CD4-positive, alpha-beta memory T cell (primary cell): ENCODE data around the gene FPR2. TPM values are rescaled to one million over a fixed set of nuclear protein-coding genes. Genes with fewer than 3 reads are reported as not detected.
"Not testable (repeated sequence)": the region's sequence is repeated elsewhere in the genome, so short reads cannot be mapped to it uniquely, and the experiment has no call there.

Source experiments
- CTCF ChIA-PET: fragments of 350-600 bp; sonication (Branson Sonifier 250); formaldehyde crosslinking; loops from one replicate; lab custom pipeline; 2021; ENCODE audit warnings: inconsistent platforms; ENCODE audit not compliant: partially characterized antibody; lab: Charles Lee
- POLR2A ChIA-PET: fragments of 350-600 bp; sonication (Branson Sonifier 250); formaldehyde crosslinking; loops from one replicate; lab custom pipeline; 2021; ENCODE audit not compliant: partially characterized antibody; lab: Charles Lee
- DNase-seq, 5 donors: peaks; one replicate each; pipeline versions ENCODE4 v3.0.0 to v3.0.0-alpha.2; 2020 to 2022; ENCODE audit warnings: mixed read lengths in 1 of 5
- H3K27ac ChIP-seq: one replicate; pipeline ENCODE4 v1.7.0; 2013; ENCODE audit warnings: low read depth, low read length
- H3K27me3 ChIP-seq: 2 replicates; pipeline ENCODE4 v1.7.0; 2013; ENCODE audit warnings: mild to moderate bottlenecking, low read length, moderate library complexity; ENCODE audit not compliant: insufficient read depth
- H3K36me3 ChIP-seq: 2 replicates; pipeline ENCODE4 v1.7.0; 2013; ENCODE audit warnings: mild to moderate bottlenecking, low read length, moderate library complexity; ENCODE audit not compliant: insufficient read depth
- H3K4me1 ChIP-seq: 2 replicates; pipeline ENCODE4 v1.7.0; 2013; ENCODE audit warnings: mild to moderate bottlenecking, low read length, moderate library complexity; ENCODE audit not compliant: insufficient read depth
- H3K4me3 ChIP-seq, 2 donors: one replicate each; pipeline ENCODE4 v1.7.0; 2013; ENCODE audit warnings: low read length in 2 of 2, mild to moderate bottlenecking in 1 of 2
- H3K9me3 ChIP-seq, 2 donors: one replicate each; pipeline ENCODE4 v1.7.0; 2013; ENCODE audit warnings: low read length in 2 of 2, control low read depth in 1 of 2; ENCODE audit not compliant: control insufficient read depth in 1 of 2
- H3K27ac Mint-ChIP-seq, 7 donors: one replicate each; pipeline ENCODE4 v1.8.0; 2020 to 2021; ENCODE audit warnings: mixed read lengths in 7 of 7, mild to moderate bottlenecking in 6 of 7, inconsistent platforms in 3 of 7, moderate library complexity in 3 of 7
- H3K27me3 Mint-ChIP-seq, 2 donors: one replicate each; pipeline ENCODE4 v1.8.0; 2020 to 2021; ENCODE audit warnings: mixed read lengths in 2 of 2
- H3K36me3 Mint-ChIP-seq, 2 donors: one replicate each; pipeline ENCODE4 v1.8.0; 2020 to 2021; ENCODE audit warnings: mixed read lengths in 2 of 2, inconsistent platforms in 1 of 2, mild to moderate bottlenecking in 1 of 2
- H3K4me1 Mint-ChIP-seq, 4 donors: one replicate each; pipeline ENCODE4 v1.8.0; 2020 to 2021; ENCODE audit warnings: mixed read lengths in 4 of 4, mild to moderate bottlenecking in 1 of 4
- H3K4me3 Mint-ChIP-seq, 8 donors: one replicate each; pipeline ENCODE4 v1.8.0; 2020 to 2021; ENCODE audit warnings: mixed read lengths in 8 of 8, mild to moderate bottlenecking in 7 of 8, moderate library complexity in 6 of 8, inconsistent platforms in 3 of 8
- H3K9me3 Mint-ChIP-seq, 8 donors: one replicate each; pipeline ENCODE4 v1.8.0; 2020 to 2021; ENCODE audit warnings: mixed read lengths in 8 of 8, mild to moderate bottlenecking in 5 of 8, inconsistent platforms in 3 of 8, moderate library complexity in 1 of 8
- intact Hi-C: fragments of 100-400 bp; cut with micrococcal nuclease; formaldehyde crosslinking; loops from one replicate; pipeline ENCODE4 v1.15.1; 2023
- polyA plus RNA-seq, 2 donors: library from polyadenylated mRNA; unstranded; fragments of 300-500 nt; fragmentation: Illumina TruSeq; gene quantifications; one replicate each; pipeline ENCODE4 v1.2.3, GENCODE V29; 2021
- total RNA-seq, 2 experiments: library from RNA; stranded (reverse); gene quantifications; one replicate each; pipeline ENCODE4 v1.2.3, GENCODE V29; 2021

The FPR2 gene
- total and polyA plus RNA-seq, 4 experiments from 2014 or later: not detected

DNA sequence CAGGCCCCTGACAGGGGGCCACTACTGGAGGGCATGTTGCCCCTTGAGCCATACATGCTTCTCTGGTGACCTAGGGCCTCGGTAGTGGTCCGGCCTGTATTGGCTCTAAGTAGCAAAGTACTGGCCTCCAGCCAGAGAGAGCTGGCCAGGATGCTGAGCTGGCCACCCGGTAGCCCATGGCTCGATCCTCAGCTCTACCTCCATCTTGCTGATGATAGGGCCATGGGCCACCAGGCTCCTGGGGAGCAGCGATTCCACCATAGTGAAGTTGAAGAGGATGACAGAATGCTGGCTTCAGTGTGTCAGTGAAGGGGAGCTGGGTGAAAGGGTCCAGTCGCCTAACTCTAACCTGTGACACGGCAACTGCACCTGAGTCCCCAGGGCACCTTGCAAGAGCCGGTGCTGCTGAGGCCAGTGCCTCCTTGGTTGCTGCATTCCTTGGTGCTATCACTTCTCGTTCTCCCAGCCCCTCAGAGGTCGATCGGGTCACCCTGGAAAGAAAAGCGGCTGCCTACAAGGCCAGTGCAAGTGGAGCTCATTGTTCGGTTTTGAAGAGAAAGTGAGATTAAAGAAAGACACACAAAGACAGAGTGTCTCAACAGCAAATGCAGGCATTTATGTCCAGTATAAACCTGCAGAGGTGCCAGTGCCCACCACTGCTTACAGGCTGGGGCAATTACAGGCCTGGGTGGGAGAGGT is 38.9 kb downstream of the FPR2 start:
- intact Hi-C loops: no loop called here
- H3K27me3 Mint-ChIP-seq: peaks cover 3 to 5% of the 10 kb centered on the region in 2 donors
- peaks cover 2 to 25% (median 17%) of the 10 kb centered on the region in 8 donors for H3K9me3 Mint-ChIP-seq
- Histone ChIP-seq H3K36me3 (no peaks in the 10 kb centered on the region), H3K27me3 (no peaks in the 10 kb centered on the region), H3K9me3 (no peaks in the 10 kb centered on the region), H3K4me3 (no peak overlapping the region), H3K27ac (no peak overlapping the region), H3K4me1 (no peaks in the 10 kb centered on the region)
- no peak for DNase-seq
- ChIA-PET CTCF (no interaction called here), POLR2A (no interaction called here)
- peaks cover 0 to 4% of the 10 kb centered on the region in 2 donors for H3K36me3 Mint-ChIP-seq
- H3K27ac Mint-ChIP-seq: peak overlapping the region in 1 of 7 donors; percentile 3
- H3K4me3 Mint-ChIP-seq: no peak overlapping the region
- H3K4me1 Mint-ChIP-seq: no peaks in the 10 kb centered on the region

DNA sequence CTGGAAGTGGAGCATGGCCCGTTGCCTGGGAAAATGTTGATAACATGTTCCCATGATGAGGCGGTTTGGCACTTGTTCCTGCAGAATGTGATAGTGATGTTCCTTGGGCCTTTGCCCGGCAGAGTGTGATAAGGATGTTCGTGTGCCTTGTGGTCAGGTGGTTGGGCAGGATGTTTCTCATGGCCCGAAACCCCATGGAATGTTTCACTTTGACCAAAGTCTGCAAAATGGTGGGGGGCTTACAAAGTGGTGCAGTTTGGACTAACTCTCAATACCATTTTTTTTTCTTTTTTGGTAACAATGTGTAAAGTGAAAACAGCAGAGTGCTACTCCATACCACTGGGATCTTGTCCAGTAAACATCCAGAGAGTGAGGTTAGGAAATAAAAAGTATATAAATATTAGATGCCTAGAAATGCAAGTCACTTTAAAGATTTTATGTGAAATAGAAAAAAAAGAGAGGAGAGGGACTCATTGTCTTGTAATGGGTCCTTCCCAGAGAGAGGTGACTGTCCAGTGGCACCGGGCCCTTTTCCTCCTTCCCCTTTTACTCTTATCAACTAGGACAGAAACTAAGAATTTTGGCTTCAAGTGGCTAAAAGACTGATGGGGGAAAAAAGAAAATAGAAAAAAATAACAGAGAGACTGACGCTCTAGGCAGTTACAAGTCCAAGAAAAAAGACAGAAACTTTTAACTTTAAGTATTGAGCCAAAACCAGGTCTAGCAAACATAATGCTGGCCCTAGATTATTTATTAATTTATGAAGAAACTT is 39.7 kb downstream of the FPR2 start:
- Mint-ChIP-seq H3K27me3 (peaks cover 2 to 5% of the 10 kb centered on the region in 2 donors), H3K4me3 (no peak overlapping the region), H3K36me3 (peaks cover 0 to 4% of the 10 kb centered on the region in 2 donors), H3K4me1 (no peaks in the 10 kb centered on the region), H3K27ac (peak overlapping the region in 1 of 7 donors; percentile 3), H3K9me3 (peaks cover 2 to 28% (median 18%) of the 10 kb centered on the region in 8 donors)
- no peaks in the 10 kb centered on the region for H3K9me3 ChIP-seq
- no peaks in the 10 kb centered on the region for H3K27me3 ChIP-seq
- DNase-seq: no peak
- H3K36me3 ChIP-seq: no peaks in the 10 kb centered on the region
- intact Hi-C loops: no loop called here
- no peaks in the 10 kb centered on the region for H3K4me1 ChIP-seq
- POLR2A ChIA-PET: no interaction called here
- H3K4me3 ChIP-seq: no peak overlapping the region
- no peak overlapping the region for H3K27ac ChIP-seq
- CTCF ChIA-PET: no interaction called here

DNA sequence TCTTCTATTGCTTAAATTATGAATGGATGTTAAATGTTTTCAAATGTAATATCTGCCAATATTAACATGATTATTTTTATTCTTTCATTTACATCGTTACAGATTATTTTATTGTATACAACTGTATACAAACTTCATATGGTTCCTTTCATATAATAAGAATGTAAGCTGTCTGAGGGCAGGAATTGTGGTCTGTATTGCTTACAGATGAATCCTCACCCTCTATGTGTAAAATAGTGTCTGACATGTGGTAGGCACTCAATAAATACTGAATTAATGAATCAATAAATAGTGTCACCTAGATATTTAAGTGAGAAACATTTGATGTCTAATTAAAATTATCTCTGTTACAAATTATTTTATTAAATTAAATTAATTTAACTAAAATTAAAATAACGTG is 41.8 kb downstream of the FPR2 start:
- Mint-ChIP-seq H3K4me3 (no peak overlapping the region), H3K9me3 (peaks cover 2 to 39% (median 15%) of the 10 kb centered on the region in 8 donors), H3K36me3 (peaks cover 0 to 4% of the 10 kb centered on the region in 2 donors), H3K27me3 (peaks cover 0 to 2% of the 10 kb centered on the region in 2 donors), H3K27ac (no peak overlapping the region), H3K4me1 (no peaks in the 10 kb centered on the region)
- Histone ChIP-seq H3K4me1 (no peaks in the 10 kb centered on the region), H3K4me3 (no peak overlapping the region), H3K27me3 (no peaks in the 10 kb centered on the region), H3K9me3 (no peaks in the 10 kb centered on the region), H3K27ac (no peak overlapping the region), H3K36me3 (no peaks in the 10 kb centered on the region)
- intact Hi-C loops: no loop called here
- no peak for DNase-seq
- ChIA-PET CTCF (no interaction called here), POLR2A (no interaction called here)

DNA sequence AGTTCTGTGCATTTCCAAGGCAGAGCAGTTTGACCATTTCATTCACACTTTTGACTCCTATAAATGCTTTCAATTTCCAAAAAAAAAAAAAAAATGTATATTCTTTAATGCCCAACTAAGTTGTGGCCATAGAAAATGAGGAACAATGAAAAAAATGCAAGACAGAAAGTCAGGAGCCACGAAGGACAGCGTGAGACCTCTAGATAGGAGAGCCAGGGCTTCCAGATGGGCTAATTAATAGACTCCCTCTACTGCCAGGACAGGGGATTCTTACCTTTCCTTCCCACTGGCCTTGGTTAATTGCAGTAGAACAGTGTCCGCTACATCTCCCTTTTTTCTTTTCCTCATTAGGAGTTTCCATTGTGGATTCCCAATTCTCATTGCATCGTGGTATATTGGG is 42.5 kb downstream of the FPR2 start:
- Mint-ChIP-seq H3K4me3 (no peak overlapping the region), H3K36me3 (peaks cover 0 to 4% of the 10 kb centered on the region in 2 donors), H3K9me3 (peaks cover 2 to 34% (median 15%) of the 10 kb centered on the region in 8 donors), H3K27me3 (peaks cover 0 to 2% of the 10 kb centered on the region in 2 donors), H3K4me1 (no peaks in the 10 kb centered on the region), H3K27ac (no peak overlapping the region)
- H3K36me3 ChIP-seq: no peaks in the 10 kb centered on the region
- intact Hi-C loops: no loop called here
- no peaks in the 10 kb centered on the region for H3K9me3 ChIP-seq
- no peak overlapping the region for H3K4me3 ChIP-seq
- ChIA-PET POLR2A (no interaction called here), CTCF (no interaction called here)
- no peak overlapping the region for H3K27ac ChIP-seq
- DNase-seq: no peak
- no peaks in the 10 kb centered on the region for H3K4me1 ChIP-seq
- no peaks in the 10 kb centered on the region for H3K27me3 ChIP-seq

DNA sequence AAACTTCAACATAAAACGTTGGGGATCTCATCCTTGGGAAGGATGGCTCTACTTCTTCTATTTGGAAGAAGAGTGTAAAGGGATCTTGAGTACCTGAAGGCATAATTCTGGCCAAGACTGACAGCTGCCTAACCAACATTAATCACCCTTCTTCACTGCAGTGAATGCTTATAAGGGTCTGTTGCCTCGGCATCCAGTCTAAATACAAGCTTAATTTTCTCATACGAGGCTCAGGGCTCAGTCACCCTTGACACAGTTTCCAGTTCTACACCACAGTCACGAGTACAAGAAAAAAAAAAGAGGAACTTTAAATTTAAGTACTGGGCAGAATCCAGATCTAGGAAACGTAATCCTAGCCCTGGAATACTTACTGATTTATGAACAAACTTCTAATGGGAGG is 43.0 kb downstream of the FPR2 start:
- H3K36me3 ChIP-seq: no peaks in the 10 kb centered on the region
- no peak for DNase-seq
- no peaks in the 10 kb centered on the region for H3K9me3 ChIP-seq
- Mint-ChIP-seq H3K27ac (no peak overlapping the region), H3K9me3 (peaks cover 2 to 32% (median 15%) of the 10 kb centered on the region in 8 donors), H3K27me3 (peaks cover 0 to 2% of the 10 kb centered on the region in 2 donors), H3K4me3 (no peak overlapping the region), H3K4me1 (no peaks in the 10 kb centered on the region), H3K36me3 (peaks cover 0 to 4% of the 10 kb centered on the region in 2 donors)
- CTCF ChIA-PET: no interaction called here
- POLR2A ChIA-PET: no interaction called here
- H3K27ac ChIP-seq: no peak overlapping the region
- intact Hi-C loops: no loop called here
- H3K27me3 ChIP-seq: no peaks in the 10 kb centered on the region
- H3K4me3 ChIP-seq: no peak overlapping the region
- no peaks in the 10 kb centered on the region for H3K4me1 ChIP-seq

DNA sequence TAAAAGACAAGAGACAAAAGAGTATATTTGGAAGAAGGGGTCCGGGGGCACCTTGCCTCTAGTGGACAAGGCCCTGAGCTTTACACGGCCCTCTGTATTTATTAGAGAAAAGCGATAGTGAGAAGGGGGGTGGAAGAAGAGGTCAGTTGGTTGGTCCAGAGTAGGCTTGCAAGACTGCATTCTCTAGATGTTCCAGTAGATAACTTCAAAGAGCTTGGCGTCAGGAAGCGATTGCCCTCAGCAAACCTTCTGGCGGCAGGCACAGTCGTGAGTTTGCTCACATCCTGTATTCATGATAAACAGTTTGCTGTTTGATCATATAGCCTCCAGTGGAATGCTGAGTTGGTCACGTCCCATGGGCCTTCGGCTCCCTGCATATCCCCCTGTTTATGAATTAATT is 43.8 kb downstream of the FPR2 start:
- H3K36me3 Mint-ChIP-seq, H3K27me3 Mint-ChIP-seq, H3K4me3 Mint-ChIP-seq, POLR2A ChIA-PET, H3K4me1 ChIP-seq, H3K27ac Mint-ChIP-seq, H3K4me3 ChIP-seq, CTCF ChIA-PET, H3K27me3 ChIP-seq, H3K9me3 ChIP-seq, intact Hi-C loops, H3K4me1 Mint-ChIP-seq, H3K36me3 ChIP-seq, DNase-seq, H3K27ac ChIP-seq: not testable (repeated sequence)
- peaks cover 2 to 34% (median 13%) of the 10 kb centered on the region in 8 donors for H3K9me3 Mint-ChIP-seq

DNA sequence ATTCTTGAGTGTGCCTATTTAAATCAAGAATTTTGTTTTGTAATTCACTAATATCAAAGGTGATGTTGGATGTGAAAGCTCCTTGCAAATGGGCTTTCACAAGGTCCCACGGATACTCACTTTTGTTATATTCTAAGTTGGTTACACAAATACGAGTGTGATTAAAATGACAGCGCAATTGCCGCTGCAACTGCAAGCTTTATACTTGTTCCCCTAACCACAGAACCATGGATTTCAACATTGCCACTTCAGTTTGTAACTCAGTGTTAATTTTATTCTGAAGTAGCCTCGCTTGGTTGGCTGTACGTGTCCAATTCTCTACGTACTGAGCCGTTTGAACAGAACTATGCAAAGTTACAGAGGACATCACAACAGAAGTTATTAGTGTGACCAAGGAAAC is 44.4 kb downstream of the FPR2 start:
- H3K27ac ChIP-seq, intact Hi-C loops, H3K4me1 ChIP-seq, H3K36me3 ChIP-seq, H3K36me3 Mint-ChIP-seq, H3K27me3 Mint-ChIP-seq, H3K4me1 Mint-ChIP-seq, H3K9me3 ChIP-seq, DNase-seq, H3K4me3 ChIP-seq, POLR2A ChIA-PET, H3K4me3 Mint-ChIP-seq, H3K27ac Mint-ChIP-seq, CTCF ChIA-PET, H3K27me3 ChIP-seq: not testable (repeated sequence)
- H3K9me3 Mint-ChIP-seq: peaks cover 2 to 38% (median 11%) of the 10 kb centered on the region in 8 donors
